Lower lobe of right lung (tissue), 2 donors: ENCODE measurements around the gene BANF2. TPM values are rescaled to one million over a fixed set of nuclear protein-coding genes. Genes with fewer than 3 reads are reported as not detected.

Experiments
- ATAC-seq, 2 donors: fragments of 200-7000 bp; cut with Tn5 transposase; one replicate each; pipeline ENCODE4 v1.9.1; 2020 to 2022; ENCODE audit warnings: mild to moderate bottlenecking in 2 of 2, moderate library complexity in 2 of 2
- DNase-seq: peaks from one replicate; pipeline ENCODE4 v3.0.0-alpha.2; 2020
- H3K27ac ChIP-seq: fragments of 200-600 bp; one replicate; pipeline ENCODE4 v1.8.0; 2022
- H3K27me3 ChIP-seq: fragments of 200-600 bp; one replicate; pipeline ENCODE4 v1.8.0; 2022; ENCODE audit warnings: low read depth
- H3K36me3 ChIP-seq: fragments of 200-600 bp; one replicate; pipeline ENCODE4 v1.8.0; 2022; ENCODE audit warnings: mild to moderate bottlenecking
- H3K4me1 ChIP-seq: fragments of 200-600 bp; one replicate; pipeline ENCODE4 v1.8.0; 2022
- H3K4me3 ChIP-seq: fragments of 200-600 bp; one replicate; pipeline ENCODE4 v1.8.0; 2022; ENCODE audit warnings: mild to moderate bottlenecking
- H3K9me3 ChIP-seq: fragments of 200-600 bp; one replicate; pipeline ENCODE4 v1.8.0; 2022
- intact Hi-C: fragments of 100-400 bp; cut with DNase I; formaldehyde crosslinking; loops from one replicate; pipeline ENCODE4 v1.11.0; 2022
- total RNA-seq: library from RNA; stranded (reverse); fragmentation: NEBNext Ultra II Directional; extraction: Animal tissue kit (Norgen Biotek cat#: 25700); gene quantifications from one replicate; pipeline ENCODE4 v1.2.1, GENCODE V29; 2021
- TF ChIP-seq, protein P1 (sequence below): fragments of 200-600 bp; IDR thresholded peaks from one replicate; pipeline ENCODE4 v1.8.0; 2022; ENCODE audit warnings: antibody characterized with exemption, mild to moderate bottlenecking
- donor health status: DM: no; HTN: yes; CAD: no; lungs with severe emphysema.

BANF2 gene
- total RNA-seq, 1 donor from 2014 or later: not detected

DNA sequence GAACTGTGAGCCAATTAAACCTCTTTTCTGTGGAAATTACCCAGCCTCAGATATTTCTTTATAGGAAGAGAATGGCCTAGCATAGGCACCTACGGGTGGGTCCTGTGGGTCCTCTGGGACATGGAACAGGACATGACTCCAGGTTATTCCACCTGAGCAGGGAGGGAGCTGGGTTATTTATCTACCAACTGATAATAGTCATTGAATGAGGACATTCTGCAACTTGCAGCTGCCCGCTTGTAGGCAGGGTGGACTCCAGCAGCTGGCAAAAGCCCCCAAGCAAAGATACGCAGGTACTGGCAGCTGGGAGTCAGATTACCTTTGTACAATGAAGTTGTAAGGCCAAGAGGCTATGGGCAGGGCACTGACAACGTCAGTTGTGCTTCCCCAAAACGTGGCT is 1.4 kb upstream of the BANF2 start:
- TF ChIP-seq, protein P1, sequence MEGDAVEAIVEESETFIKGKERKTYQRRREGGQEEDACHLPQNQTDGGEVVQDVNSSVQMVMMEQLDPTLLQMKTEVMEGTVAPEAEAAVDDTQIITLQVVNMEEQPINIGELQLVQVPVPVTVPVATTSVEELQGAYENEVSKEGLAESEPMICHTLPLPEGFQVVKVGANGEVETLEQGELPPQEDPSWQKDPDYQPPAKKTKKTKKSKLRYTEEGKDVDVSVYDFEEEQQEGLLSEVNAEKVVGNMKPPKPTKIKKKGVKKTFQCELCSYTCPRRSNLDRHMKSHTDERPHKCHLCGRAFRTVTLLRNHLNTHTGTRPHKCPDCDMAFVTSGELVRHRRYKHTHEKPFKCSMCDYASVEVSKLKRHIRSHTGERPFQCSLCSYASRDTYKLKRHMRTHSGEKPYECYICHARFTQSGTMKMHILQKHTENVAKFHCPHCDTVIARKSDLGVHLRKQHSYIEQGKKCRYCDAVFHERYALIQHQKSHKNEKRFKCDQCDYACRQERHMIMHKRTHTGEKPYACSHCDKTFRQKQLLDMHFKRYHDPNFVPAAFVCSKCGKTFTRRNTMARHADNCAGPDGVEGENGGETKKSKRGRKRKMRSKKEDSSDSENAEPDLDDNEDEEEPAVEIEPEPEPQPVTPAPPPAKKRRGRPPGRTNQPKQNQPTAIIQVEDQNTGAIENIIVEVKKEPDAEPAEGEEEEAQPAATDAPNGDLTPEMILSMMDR: no peak
- Histone ChIP-seq H3K9me3 (no peaks in the 10 kb centered on the region), H3K27ac (no peak overlapping the region), H3K27me3 (no peaks in the 10 kb centered on the region), H3K4me1 (no peaks in the 10 kb centered on the region), H3K4me3 (no peak overlapping the region), H3K36me3 (no peaks in the 10 kb centered on the region)
- ATAC-seq (no peak), DNase-seq (no peak)
- intact Hi-C loops: no loop called here

- ATAC-seq (no peak), DNase-seq (no peak)
- Histone ChIP-seq H3K36me3 (no peaks in the 10 kb centered on the region), H3K4me1 (no peaks in the 10 kb centered on the region), H3K27me3 (no peaks in the 10 kb centered on the region), H3K9me3 (no peaks in the 10 kb centered on the region), H3K4me3 (no peak overlapping the region), H3K27ac (no peak overlapping the region)
- intact Hi-C loops: no loop called here
- TF ChIP-seq, protein P1: no peak
Measured at GRCh38 chr20:17700637-17701036, 871 bp downstream of the BANF2 start.

DNA sequence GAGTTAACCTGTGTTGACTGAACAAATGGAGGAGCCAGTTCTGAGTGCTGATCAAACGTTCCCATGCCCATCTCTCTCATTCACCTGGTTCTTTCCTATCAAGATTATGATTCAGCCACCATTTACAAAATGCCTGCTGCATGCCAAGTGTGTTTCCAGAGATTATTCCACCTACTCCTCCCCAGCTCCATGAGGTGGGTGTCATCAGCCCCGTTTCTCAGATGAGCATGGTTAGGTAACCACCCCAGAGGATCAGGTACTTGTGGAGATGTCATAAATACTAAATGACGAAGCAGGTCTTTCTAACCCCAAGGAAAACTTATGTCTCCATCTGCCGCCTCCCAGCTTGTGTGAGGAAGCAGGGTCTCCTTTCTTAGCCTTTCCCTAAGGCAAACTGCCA is 2.1 kb downstream of the BANF2 start:
- Histone ChIP-seq H3K27ac (no peak overlapping the region), H3K27me3 (no peaks in the 10 kb centered on the region), H3K36me3 (no peaks in the 10 kb centered on the region), H3K9me3 (no peaks in the 10 kb centered on the region), H3K4me1 (no peaks in the 10 kb centered on the region), H3K4me3 (no peak overlapping the region)
- DNase-seq: no peak
- TF ChIP-seq, protein P1: no peak
- intact Hi-C loops: no loop called here
- no peak for ATAC-seq

DNA sequence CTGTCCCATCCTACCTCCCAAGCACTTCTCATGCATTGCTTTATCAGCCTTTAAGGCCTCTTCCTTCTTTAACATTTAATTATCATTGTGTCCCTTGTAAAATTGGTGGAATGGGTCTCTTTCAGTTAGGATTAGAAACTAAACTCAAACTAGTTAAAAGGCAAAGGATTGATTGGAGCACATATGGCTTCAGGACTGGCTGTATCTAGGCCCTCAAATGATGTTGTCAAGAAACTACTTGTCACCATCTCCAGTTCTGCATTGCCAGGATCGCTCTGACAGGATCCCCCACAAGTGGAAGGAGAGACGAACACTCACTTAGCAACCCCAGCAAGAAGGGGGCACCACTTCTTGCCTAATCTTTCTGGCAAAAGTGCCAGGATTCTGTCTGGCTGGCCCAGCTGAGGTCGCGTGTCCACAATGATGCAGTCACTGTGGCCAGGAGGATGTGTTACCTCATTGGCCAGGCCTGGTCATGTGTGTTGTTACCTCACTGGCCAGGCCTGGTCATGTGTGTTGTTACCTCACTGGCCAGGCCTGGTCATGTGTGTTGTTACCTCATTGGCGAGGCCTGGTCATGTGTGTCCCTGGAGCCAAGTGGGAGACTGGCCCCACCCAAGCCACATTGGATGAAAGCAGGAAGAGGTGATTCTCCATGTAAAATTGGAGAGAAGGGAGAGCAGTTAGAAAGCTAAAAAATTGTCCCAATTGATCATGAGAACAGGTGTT is 5.0 kb downstream of the BANF2 start:
- no peak for ATAC-seq
- Histone ChIP-seq H3K27me3 (no peaks in the 10 kb centered on the region), H3K4me3 (no peak overlapping the region), H3K9me3 (no peaks in the 10 kb centered on the region), H3K36me3 (no peaks in the 10 kb centered on the region), H3K4me1 (no peaks in the 10 kb centered on the region), H3K27ac (no peak overlapping the region)
- intact Hi-C loops: no loop called here
- TF ChIP-seq, protein P1: no peak
- DNase-seq: no peak

- Histone ChIP-seq H3K27me3 (no peaks in the 10 kb centered on the region), H3K4me1 (no peaks in the 10 kb centered on the region), H3K36me3 (no peaks in the 10 kb centered on the region), H3K27ac (no peak overlapping the region), H3K9me3 (no peaks in the 10 kb centered on the region), H3K4me3 (no peak overlapping the region)
- intact Hi-C loops: no loop called here
- ATAC-seq (no peak), DNase-seq (no peak)
- TF ChIP-seq, protein P1: no peak
Measured at GRCh38 chr20:17705916-17706315, 6.2 kb downstream of the BANF2 start.
